Left lung (tissue), 10 donors: Measurements from ENCODE around the gene ZNF185. TPM values are rescaled to one million over a fixed set of nuclear protein-coding genes. Genes with fewer than 3 reads are reported as not detected.

ENCODE experiments used
- ATAC-seq: fragments of 200-7000 bp; cut with Tn5 transposase; one replicate; pipeline ENCODE4 v1.9.1; 2020; ENCODE audit warnings: moderate library complexity
- DNase-seq, 4 donors: peaks; one replicate each; pipeline ENCODE4 v3.0.0-alpha.2; 2013 to 2020
- H3K27ac ChIP-seq, 2 donors: fragments of 200-600 bp; sonication (generic) in 1 of 2; one replicate each; pipeline versions ENCODE4 v1.5.0 to v1.8.0; 2020 to 2021
- H3K27me3 ChIP-seq, 2 donors: fragments of 200-600 bp; sonication (generic) in 1 of 2; one replicate each; pipeline versions ENCODE4 v1.5.0 to v1.8.0; 2020 to 2021
- H3K36me3 ChIP-seq, 2 donors: fragments of 200-600 bp; sonication (generic) in 1 of 2; one replicate each; pipeline versions ENCODE4 v1.5.0 to v1.8.0; 2020 to 2021
- H3K4me1 ChIP-seq, 2 donors: fragments of 200-600 bp; one replicate each; pipeline ENCODE4 v1.8.0; 2021
- H3K4me3 ChIP-seq, 2 donors: fragments of 200-600 bp; sonication (generic) in 1 of 2; one replicate each; pipeline versions ENCODE4 v1.5.0 to v1.8.0; 2020 to 2021; ENCODE audit warnings: mild to moderate bottlenecking in 1 of 2
- H3K9me3 ChIP-seq, 2 donors: fragments of 200-600 bp; sonication (generic) in 1 of 2; one replicate each; pipeline versions ENCODE4 v1.5.0 to v1.8.0; 2020 to 2021
- CTCF ChIP-seq, 2 donors: fragments of 200-600 bp; sonication (generic) in 1 of 2; IDR thresholded peaks; one replicate each; pipeline versions ENCODE4 v1.5.0 to v1.8.0; 2021; ENCODE audit warnings: antibody characterized with exemption in 2 of 2
- intact Hi-C, 2 donors: fragments of 100-400 bp; cut with DNase I; formaldehyde crosslinking; loops; one replicate each; pipeline versions ENCODE4 v1.11.2 to v1.14.2; 2022
- polyA plus RNA-seq, 6 donors: library from polyadenylated mRNA; unstranded; fragments of 120-200 nt; gene quantifications; one replicate each; pipeline ENCODE4 v1.2.1, GENCODE V29; 2013; ENCODE audit not compliant: insufficient read length in 6 of 6
- total RNA-seq, 2 donors: library from RNA; stranded (reverse); fragmentation: NEBNext Ultra II Directional; extraction: Animal tissue kit (Norgen Biotek cat#: 25700); gene quantifications; one replicate each; pipeline ENCODE4 v1.2.1, GENCODE V29; 2021
- donor health status: DM: no; HTN: yes; CAD: no.
- donor health status: DM: no; HTN: no; CAD: no.

Gene ZNF185
- total and polyA plus RNA-seq, 8 donors: 11.5 to 26.2 (median 20.0) TPM

- no peak for TF ChIP-seq CTCF (IDR thresholded peaks at IDR 0.05)
- ATAC-seq (no peak), DNase-seq (no peak)
- Histone ChIP-seq H3K4me1 (no peaks in the 10 kb centered on the region), H3K27me3 (peaks cover 0 to 3% of the 10 kb centered on the region in 2 donors), H3K9me3 (no peaks in the 10 kb centered on the region), H3K4me3 (no peak overlapping the region), H3K36me3 (no peaks in the 10 kb centered on the region), H3K27ac (no peak overlapping the region)
- intact Hi-C loops: no loop called here
Measured at GRCh38 chrX:152884171-152884570, 13.7 kb upstream of the ZNF185 start.

- DNase-seq (no peak), ATAC-seq (no peak)
- Histone ChIP-seq H3K36me3 (no peaks in the 10 kb centered on the region), H3K4me3 (no peak overlapping the region), H3K27ac (no peak overlapping the region), H3K27me3 (peaks cover 0 to 3% of the 10 kb centered on the region in 2 donors), H3K4me1 (no peaks in the 10 kb centered on the region), H3K9me3 (no peaks in the 10 kb centered on the region)
- intact Hi-C loops: no loop called here
- TF ChIP-seq CTCF (IDR thresholded peaks at IDR 0.05): no peak
Measured at GRCh38 chrX:152886716-152887115, 11.2 kb upstream of the ZNF185 start.

DNA sequence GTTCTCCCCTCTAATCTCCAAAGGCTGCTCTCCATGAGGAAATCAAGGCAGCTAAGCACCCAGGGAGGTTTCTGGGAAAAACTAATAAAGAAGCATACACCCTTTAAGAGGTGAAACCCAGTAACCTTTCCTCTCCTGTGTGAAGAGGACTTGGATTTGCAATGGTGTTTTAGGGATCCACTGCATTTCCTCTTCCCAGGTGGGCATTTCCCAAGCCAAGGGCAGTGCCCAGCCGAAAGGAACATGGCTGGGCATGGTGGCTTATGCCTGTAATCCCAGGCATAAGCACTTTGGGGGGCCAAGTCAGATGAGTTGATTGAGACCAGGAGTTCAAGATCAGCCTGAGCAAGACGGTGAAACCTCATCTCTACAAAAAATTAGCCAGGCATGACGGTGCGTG, 5.4 kb upstream of the ZNF185 start:
- Histone ChIP-seq H3K27ac (no peak overlapping the region), H3K27me3 (peaks cover 3 to 7% of the 10 kb centered on the region in 2 donors), H3K9me3 (no peaks in the 10 kb centered on the region), H3K4me3 (no peak overlapping the region), H3K36me3 (no peaks in the 10 kb centered on the region), H3K4me1 (no peaks in the 10 kb centered on the region)
- ATAC-seq (no peak), DNase-seq (no peak)
- TF ChIP-seq CTCF (IDR thresholded peaks at IDR 0.05): no peak
- intact Hi-C loops: no loop called here

DNA sequence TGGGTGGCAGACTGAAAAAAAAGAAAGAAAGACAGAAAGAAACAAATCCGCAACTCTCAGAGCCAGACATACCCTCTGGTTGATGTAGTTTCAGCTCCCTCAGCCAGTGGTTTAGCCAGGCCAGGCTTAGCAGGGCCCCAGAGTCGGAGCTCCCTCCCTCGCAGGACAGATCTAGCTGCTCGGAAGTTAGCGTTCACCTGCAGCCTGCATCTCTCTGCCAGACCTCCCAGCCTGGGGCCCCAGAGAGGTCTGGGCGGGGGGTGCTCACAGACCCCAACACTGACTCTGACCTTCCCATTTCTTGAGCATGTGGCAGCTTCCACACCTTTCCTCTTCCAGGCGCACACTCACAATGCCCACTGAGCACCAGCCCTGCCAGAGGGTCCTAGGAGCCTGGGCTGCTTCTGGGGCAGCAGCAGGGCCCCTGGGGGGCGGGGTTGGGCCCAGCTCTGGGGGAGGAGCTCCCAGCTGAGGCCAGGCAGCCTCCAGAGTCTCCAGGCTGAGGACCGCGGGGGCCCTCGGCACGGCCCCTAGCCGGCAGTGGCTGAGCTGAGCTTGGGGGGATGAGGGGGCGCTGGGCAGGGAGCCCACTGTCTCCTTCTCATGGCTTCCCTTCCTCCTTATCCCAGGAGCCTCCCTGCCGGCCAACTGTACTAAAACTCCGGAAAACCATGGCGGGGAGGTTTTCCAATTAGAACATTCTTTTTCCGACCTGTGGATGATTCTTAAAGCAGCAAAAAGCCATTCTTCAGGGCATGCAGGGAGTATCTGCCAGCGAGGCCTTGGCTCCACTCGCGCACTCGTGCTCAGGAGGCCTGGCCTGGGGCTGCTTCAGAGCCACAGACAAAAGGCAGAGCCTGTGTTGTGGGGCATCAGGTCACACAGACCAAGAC, 4.6 kb upstream of the ZNF185 start:
- TF ChIP-seq CTCF (IDR thresholded peaks at IDR 0.05): no peak
- DNase-seq (no peak), ATAC-seq (no peak)
- no peaks in the 10 kb centered on the region for H3K9me3 ChIP-seq
- no peak overlapping the region for H3K4me3 ChIP-seq
- H3K27me3 ChIP-seq: peaks cover 0 to 14% of the 10 kb centered on the region in 2 donors
- no peaks in the 10 kb centered on the region for H3K36me3 ChIP-seq
- H3K4me1 ChIP-seq: no peaks in the 10 kb centered on the region
- H3K27ac ChIP-seq: no peak overlapping the region
- intact Hi-C loops: no loop called here

GRCh38 chrX:152893980-152894610, 3.8 kb upstream of the ZNF185 start:
- no peaks in the 10 kb centered on the region for H3K36me3 ChIP-seq
- no peak overlapping the region for H3K27ac ChIP-seq
- ATAC-seq (no peak), DNase-seq (no peak)
- H3K4me1 ChIP-seq: no peaks in the 10 kb centered on the region
- no peak for TF ChIP-seq CTCF (IDR thresholded peaks at IDR 0.05)
- no peaks in the 10 kb centered on the region for H3K9me3 ChIP-seq
- H3K27me3 ChIP-seq: peaks cover 0 to 22% of the 10 kb centered on the region in 2 donors
- intact Hi-C loops: no loop called here
- H3K4me3 ChIP-seq: no peak overlapping the region
